Neural progenitor cell (in vitro differentiated cells): ENCODE measurements around the gene TRIO.

Source experiments
- EZH2 ChIP-seq: fragments of 200-600 bp; sonication (generic); IDR thresholded peaks from 2 replicates; pipeline ENCODE4 v1.6.1; 2017; ENCODE audit warnings: antibody characterized with exemption, mild to moderate bottlenecking, moderate library complexity
- EZH2phosphoT487 ChIP-seq: fragments of 200-600 bp; sonication (generic); IDR thresholded peaks from 2 replicates; pipeline ENCODE4 v1.6.1; 2017; ENCODE audit warnings: antibody characterized with exemption
- TF ChIP-seq, protein P1 (sequence below): fragments of 200-600 bp; sonication (generic); IDR thresholded peaks from 2 replicates; pipeline ENCODE4 v1.5.1; 2017; ENCODE audit warnings: antibody characterized with exemption, mild to moderate bottlenecking

DNA sequence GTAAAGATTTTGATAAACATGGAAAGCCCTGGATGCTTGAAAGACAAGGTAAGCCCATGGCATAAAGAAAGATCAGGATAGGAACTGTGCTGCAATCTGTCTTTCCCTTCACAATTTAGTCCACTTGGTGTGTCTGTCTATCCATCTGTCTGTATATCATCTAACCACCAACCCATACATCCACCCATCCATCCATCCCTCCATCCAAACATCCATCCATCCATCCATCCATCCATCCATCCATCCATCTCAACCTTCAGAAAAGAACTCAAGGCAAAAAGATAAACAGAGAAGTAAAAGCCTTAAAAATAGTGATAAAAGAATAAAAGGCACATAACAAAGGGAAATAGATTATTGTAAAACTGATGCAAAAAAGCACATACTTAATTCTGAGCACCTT is 15.1 kb upstream of the TRIO start:
- TF ChIP-seq, protein P1, sequence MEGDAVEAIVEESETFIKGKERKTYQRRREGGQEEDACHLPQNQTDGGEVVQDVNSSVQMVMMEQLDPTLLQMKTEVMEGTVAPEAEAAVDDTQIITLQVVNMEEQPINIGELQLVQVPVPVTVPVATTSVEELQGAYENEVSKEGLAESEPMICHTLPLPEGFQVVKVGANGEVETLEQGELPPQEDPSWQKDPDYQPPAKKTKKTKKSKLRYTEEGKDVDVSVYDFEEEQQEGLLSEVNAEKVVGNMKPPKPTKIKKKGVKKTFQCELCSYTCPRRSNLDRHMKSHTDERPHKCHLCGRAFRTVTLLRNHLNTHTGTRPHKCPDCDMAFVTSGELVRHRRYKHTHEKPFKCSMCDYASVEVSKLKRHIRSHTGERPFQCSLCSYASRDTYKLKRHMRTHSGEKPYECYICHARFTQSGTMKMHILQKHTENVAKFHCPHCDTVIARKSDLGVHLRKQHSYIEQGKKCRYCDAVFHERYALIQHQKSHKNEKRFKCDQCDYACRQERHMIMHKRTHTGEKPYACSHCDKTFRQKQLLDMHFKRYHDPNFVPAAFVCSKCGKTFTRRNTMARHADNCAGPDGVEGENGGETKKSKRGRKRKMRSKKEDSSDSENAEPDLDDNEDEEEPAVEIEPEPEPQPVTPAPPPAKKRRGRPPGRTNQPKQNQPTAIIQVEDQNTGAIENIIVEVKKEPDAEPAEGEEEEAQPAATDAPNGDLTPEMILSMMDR, result no peak
- TF ChIP-seq EZH2 (no peak), EZH2phosphoT487 (no peak)
